Ascending aorta (tissue), 2 donors: ENCODE results near the gene ESAM. TPM values are rescaled to one million over a fixed set of nuclear protein-coding genes. Genes with fewer than 3 reads are reported as not detected.

Experiments used
- DNase-seq, 2 donors: peaks; one replicate each; pipeline ENCODE4 v3.0.0-alpha.2; 2019; ENCODE audit warnings: low spot score in 2 of 2
- H3K27ac ChIP-seq, 2 donors: fragments of 200-600 bp; sonication (generic); one replicate each; pipeline ENCODE4 v1.5.1; 2016 to 2017; ENCODE audit warnings: mild to moderate bottlenecking in 1 of 2
- H3K27me3 ChIP-seq: fragments of 200-600 bp; sonication (generic); one replicate; pipeline ENCODE4 v1.5.1; 2017
- H3K36me3 ChIP-seq, 2 donors: fragments of 200-600 bp; sonication (generic); one replicate each; pipeline ENCODE4 v1.5.1; 2016
- H3K4me1 ChIP-seq, 2 donors: fragments of 200-600 bp; sonication (generic); one replicate each; pipeline ENCODE4 v1.5.1; 2016 to 2017; ENCODE audit warnings: mild to moderate bottlenecking in 1 of 2
- H3K4me3 ChIP-seq, 2 donors: fragments of 200-600 bp; sonication (generic); one replicate each; pipeline ENCODE4 v1.5.1; 2016 to 2017; ENCODE audit warnings: mild to moderate bottlenecking in 1 of 2
- H3K9me3 ChIP-seq, 2 donors: fragments of 200-600 bp; sonication (generic); one replicate each; pipeline ENCODE4 v1.5.1; 2016
- intact Hi-C: fragments of 100-400 bp; cut with DNase I; formaldehyde crosslinking; loops from one replicate; pipeline ENCODE4 v1.15.1; 2023
- total RNA-seq: library from RNA; depleted of rRNA; stranded (reverse); fragments of >200 nt; gene quantifications from one replicate; pipeline ENCODE4 v1.1.0, GENCODE V29; 2016
- TF ChIP-seq, protein P1 (sequence below), 3 experiments: fragments of 200-600 bp in 2 of 3; fragments of 450-650 bp in 1 of 3; sonication (generic) in 2 of 3; IDR thresholded peaks; one replicate each; pipeline ENCODE4 v1.5.1; 2016 to 2019; ENCODE audit warnings: antibody characterized with exemption in 3 of 3, mild to moderate bottlenecking in 1 of 3, moderate library complexity in 1 of 3

ESAM gene
- total RNA-seq, 1 donor from 2014 or later: 257 TPM

DNA sequence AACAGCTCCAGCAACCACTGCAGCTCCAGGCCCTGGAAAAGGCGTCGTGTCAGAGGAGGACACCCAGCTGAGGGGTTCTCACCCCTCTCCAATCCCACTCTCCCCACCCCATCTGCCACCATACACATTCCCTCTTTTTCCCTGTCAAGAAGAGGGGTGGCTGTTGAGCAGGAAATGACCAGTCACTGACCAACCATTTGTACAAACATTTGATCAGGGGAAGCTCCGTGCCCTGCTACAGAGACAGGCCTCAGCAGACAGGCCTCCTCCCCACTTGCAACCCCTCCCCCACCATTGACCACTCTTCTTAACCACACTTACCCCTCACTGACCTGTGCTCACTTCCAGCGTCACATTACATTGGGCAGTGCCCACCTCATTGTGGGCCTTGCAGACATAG, 7.8 kb downstream of the ESAM start:
- TF ChIP-seq, protein P1, sequence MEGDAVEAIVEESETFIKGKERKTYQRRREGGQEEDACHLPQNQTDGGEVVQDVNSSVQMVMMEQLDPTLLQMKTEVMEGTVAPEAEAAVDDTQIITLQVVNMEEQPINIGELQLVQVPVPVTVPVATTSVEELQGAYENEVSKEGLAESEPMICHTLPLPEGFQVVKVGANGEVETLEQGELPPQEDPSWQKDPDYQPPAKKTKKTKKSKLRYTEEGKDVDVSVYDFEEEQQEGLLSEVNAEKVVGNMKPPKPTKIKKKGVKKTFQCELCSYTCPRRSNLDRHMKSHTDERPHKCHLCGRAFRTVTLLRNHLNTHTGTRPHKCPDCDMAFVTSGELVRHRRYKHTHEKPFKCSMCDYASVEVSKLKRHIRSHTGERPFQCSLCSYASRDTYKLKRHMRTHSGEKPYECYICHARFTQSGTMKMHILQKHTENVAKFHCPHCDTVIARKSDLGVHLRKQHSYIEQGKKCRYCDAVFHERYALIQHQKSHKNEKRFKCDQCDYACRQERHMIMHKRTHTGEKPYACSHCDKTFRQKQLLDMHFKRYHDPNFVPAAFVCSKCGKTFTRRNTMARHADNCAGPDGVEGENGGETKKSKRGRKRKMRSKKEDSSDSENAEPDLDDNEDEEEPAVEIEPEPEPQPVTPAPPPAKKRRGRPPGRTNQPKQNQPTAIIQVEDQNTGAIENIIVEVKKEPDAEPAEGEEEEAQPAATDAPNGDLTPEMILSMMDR (IDR thresholded peaks at IDR 0.05): no peak
- DNase-seq: no peak
- Histone ChIP-seq H3K27me3 (no peaks in the 10 kb centered on the region), H3K4me3 (no peak overlapping the region), H3K4me1 (peaks cover 3 to 7% of the 10 kb centered on the region in 2 donors), H3K9me3 (no peaks in the 10 kb centered on the region), H3K36me3 (peaks cover 0 to 3% of the 10 kb centered on the region in 2 donors), H3K27ac (no peak overlapping the region)
- intact Hi-C loops: no loop called here

DNA sequence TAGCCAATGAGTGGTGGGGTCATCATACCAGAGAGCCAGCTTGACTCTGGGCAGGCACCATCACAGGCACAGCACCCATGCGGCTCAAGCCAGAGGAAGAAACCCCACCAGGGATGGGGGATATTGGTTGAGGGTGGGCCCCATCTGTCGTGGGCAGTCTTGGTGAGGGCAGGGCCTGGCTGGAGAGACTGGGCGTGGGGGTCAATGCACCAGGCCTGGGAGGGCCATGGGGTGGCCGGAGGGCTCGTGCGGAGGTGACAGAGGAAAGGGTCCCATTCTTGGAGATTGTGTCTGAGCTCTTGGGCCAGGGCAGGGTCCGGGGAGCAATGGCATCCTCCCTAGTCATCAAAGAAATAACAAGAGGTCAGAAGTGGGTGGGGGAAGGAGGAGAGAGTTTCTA, 8.5 kb downstream of the ESAM start:
- no peaks in the 10 kb centered on the region for H3K27me3 ChIP-seq
- no peaks in the 10 kb centered on the region for H3K9me3 ChIP-seq
- no peak overlapping the region for H3K27ac ChIP-seq
- intact Hi-C loops: no loop called here
- no peak for DNase-seq
- no peak overlapping the region for H3K4me3 ChIP-seq
- TF ChIP-seq, protein P1 (IDR thresholded peaks at IDR 0.05): no peak
- H3K4me1 ChIP-seq: peaks cover 0 to 2% of the 10 kb centered on the region in 2 donors
- H3K36me3 ChIP-seq: peaks cover 0 to 3% of the 10 kb centered on the region in 2 donors

DNA sequence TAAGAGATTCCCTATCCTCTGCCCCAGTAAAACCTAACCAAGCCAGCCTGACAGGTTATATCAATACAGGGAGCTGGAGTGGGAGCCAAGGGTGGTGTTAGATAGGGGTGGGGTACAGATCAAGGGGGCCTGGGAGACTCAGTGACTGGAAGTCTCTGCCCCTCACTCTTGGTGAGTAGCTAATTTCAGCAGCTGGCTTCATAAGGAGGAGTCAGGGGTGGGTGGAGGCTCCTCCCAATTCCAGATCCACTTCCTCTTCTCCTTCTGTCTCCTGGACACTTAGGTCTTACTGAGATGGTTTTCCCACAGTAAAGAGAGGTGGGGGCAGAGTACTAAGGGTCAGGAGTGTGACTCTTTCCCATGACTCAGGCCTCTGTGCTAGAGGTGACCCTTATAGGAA, 8.9 kb downstream of the ESAM start:
- no peaks in the 10 kb centered on the region for H3K9me3 ChIP-seq
- intact Hi-C loops: no loop called here
- no peaks in the 10 kb centered on the region for H3K27me3 ChIP-seq
- H3K27ac ChIP-seq: no peak overlapping the region
- H3K4me1 ChIP-seq: no peaks in the 10 kb centered on the region
- no peak for DNase-seq
- no peak overlapping the region for H3K4me3 ChIP-seq
- H3K36me3 ChIP-seq: peaks cover 0 to 3% of the 10 kb centered on the region in 2 donors
- TF ChIP-seq, protein P1 (IDR thresholded peaks at IDR 0.05): no peak

DNA sequence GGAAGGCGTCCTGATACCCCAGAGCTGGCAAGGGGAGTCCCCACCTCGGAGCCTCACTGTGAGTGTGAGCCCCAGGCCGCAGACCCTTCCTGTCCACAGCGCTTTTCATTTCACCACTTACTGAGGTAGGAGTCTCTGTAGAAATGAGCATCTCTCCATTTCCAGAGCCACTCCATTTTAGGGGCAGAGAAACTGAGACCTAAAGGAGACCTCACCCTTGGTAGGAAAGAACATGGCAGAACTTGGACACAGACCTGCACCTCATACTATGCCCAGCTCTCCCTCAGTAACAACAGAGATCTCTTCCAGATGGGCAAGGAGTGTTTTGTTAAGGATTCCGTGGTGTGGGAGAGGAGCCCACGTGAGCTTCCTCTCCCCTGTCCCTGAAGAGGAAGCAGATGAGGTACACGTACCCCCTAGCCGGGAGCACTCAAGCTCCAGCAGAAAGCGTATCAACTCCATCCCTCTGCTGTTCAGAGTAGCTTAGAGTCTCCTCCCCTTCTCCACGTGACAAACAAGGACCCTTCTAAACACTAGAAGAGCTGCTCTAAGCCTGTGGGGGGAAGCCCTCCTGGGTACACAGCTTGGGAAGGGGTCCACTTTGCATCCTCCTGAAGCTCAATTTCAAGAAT, 9.5 kb downstream of the ESAM start:
- TF ChIP-seq, protein P1 (IDR thresholded peaks at IDR 0.05): no peak
- Histone ChIP-seq H3K9me3 (no peaks in the 10 kb centered on the region), H3K36me3 (peaks cover 0 to 3% of the 10 kb centered on the region in 2 donors), H3K4me1 (no peaks in the 10 kb centered on the region), H3K27ac (no peak overlapping the region), H3K4me3 (no peak overlapping the region), H3K27me3 (no peaks in the 10 kb centered on the region)
- intact Hi-C loops: no loop called here
- no peak for DNase-seq

DNA sequence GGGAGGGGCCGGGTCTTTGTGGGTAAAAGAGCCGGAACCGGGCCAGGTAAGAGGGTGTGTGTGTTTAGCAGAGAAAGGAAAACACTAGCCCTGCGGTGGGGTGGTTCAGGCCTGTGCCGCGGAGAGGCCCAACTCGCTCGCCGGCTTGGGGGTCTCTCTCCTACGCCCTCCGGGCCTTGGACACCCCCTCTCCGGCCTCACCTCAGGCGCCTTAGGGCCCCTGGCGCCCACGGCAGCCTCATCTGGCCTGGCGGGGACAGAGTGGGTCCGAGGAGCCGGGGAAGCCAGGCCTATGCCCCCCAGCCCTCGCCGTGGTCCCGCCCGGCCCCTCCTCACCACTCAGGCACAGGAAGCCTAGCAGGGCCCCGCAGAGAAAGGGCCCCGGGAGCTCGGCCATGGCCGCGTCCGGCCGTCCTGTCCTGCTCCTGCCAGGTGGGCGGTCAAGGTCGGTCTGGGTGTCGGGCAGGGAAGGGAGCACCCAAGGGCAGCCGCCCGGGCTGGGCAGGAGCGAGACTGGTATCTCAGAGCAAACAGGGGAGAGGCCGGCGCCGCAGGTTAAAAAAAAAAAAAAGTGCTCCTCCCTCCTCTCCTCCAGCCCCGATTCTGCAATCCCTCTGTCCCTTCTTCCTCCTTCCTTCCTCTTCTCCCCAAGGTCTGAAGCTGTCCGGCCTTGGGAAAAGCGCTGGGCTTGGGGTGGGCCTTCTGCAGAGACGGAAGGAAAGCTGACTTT, 10.2 kb downstream of the ESAM start, which contains the start of gene VSIG2:
VSIG2 (minus strand) TSS at position 515 of the 730 bp plus-strand sequence; CDS start at position 397, 118 bp downstream.
- no peak for DNase-seq
- Histone ChIP-seq H3K9me3 (no peaks in the 10 kb centered on the region), H3K36me3 (peaks cover 0 to 3% of the 10 kb centered on the region in 2 donors), H3K4me3 (no peak within 1 kb of the TSS), H3K27me3 (no peaks in the 10 kb centered on the region), H3K4me1 (no peaks in the 10 kb centered on the region), H3K27ac (no peak within 1 kb of the TSS)
- TF ChIP-seq, protein P1 (IDR thresholded peaks at IDR 0.05): no peak
- intact Hi-C loops: no loop called here
